GM21515 (cell line): ENCODE measurements around the gene PRKD2.

Experiments
- ATAC-seq: cut with Tn5 transposase; IDR thresholded peaks from one replicate; pipeline ENCODE4 v1.9.1; 2021; ENCODE audit not compliant: unreplicated experiment

The PRKD2 gene

GRCh38 chr19:46742926-46743480, 26.1 kb upstream of the PRKD2 start:
- ATAC-seq = no peak

GRCh38 chr19:46741447-46741846, 24.5 kb upstream of the PRKD2 start:
- no peak for ATAC-seq

GRCh38 chr19:46739290-46739771, 22.4 kb upstream of the PRKD2 start:
- ATAC-seq = no peak

- no peak for ATAC-seq
These were observed 20.9 kb upstream of the PRKD2 start for GRCh38 chr19:46737761-46738171.

GRCh38 chr19:46737298-46737654, 20.4 kb upstream of the PRKD2 start:
- no peak for ATAC-seq

GRCh38 chr19:46736531-46737297, 19.8 kb upstream of the PRKD2 start:
- ATAC-seq = no peak

GRCh38 chr19:46733690-46734292, 16.9 kb upstream of the PRKD2 start:
- no peak for ATAC-seq

GRCh38 chr19:46732966-46733689, 16.2 kb upstream of the PRKD2 start:
- no peak for ATAC-seq

- no peak for ATAC-seq
These were observed 15.4 kb upstream of the PRKD2 start for GRCh38 chr19:46732172-46732938.

- ATAC-seq = no peak
These were observed 14.7 kb upstream of the PRKD2 start for GRCh38 chr19:46731584-46731983.

- no peak for ATAC-seq
These were observed 14.1 kb upstream of the PRKD2 start for GRCh38 chr19:46731007-46731501.

GRCh38 chr19:46730595-46730994, 13.7 kb upstream of the PRKD2 start:
- ATAC-seq = no peak

- ATAC-seq = no peak
These were observed 13.3 kb upstream of the PRKD2 start for GRCh38 chr19:46730187-46730586.

- ATAC-seq = no peak
These were observed 12.8 kb upstream of the PRKD2 start for GRCh38 chr19:46729696-46730095.

- ATAC-seq = no peak
These were observed 11.9 kb upstream of the PRKD2 start for GRCh38 chr19:46728693-46729339.

GRCh38 chr19:46728208-46728607, 11.3 kb upstream of the PRKD2 start:
- no peak for ATAC-seq

- ATAC-seq = no peak
These were observed 10.8 kb upstream of the PRKD2 start for GRCh38 chr19:46727757-46728156.

- ATAC-seq = no peak
These were observed 10.1 kb upstream of the PRKD2 start for GRCh38 chr19:46726971-46727501.

- ATAC-seq = no peak
These were observed 9.6 kb upstream of the PRKD2 start for GRCh38 chr19:46726551-46726950.

- ATAC-seq = no peak
These were observed 9.0 kb upstream of the PRKD2 start for GRCh38 chr19:46725859-46726393.
